LNCAP (cell line): Measurements from ENCODE around the gene CFL1.

ENCODE experiments used
- CTCF ChIP-seq: fragments of 450-650 bp; IDR thresholded peaks from 2 replicates; pipeline ENCODE4 v1.5.1; 2017; ENCODE audit warnings: mild to moderate bottlenecking

The CFL1 gene

GRCh38 chr11:65817312-65817834 lies 40.6 kb downstream of the CFL1 start:
- TF ChIP-seq CTCF = no peak

GRCh38 chr11:65816696-65817095 lies 41.3 kb downstream of the CFL1 start:
- no peak for TF ChIP-seq CTCF

GRCh38 chr11:65814986-65815565 lies 42.9 kb downstream of the CFL1 start:
- TF ChIP-seq CTCF = no peak

- TF ChIP-seq CTCF = no peak
Measured at GRCh38 chr11:65814131-65814985, 43.6 kb downstream of the CFL1 start.

GRCh38 chr11:65811764-65812475 lies 46.1 kb downstream of the CFL1 start:
- TF ChIP-seq CTCF = no peak

GRCh38 chr11:65810046-65810868 lies 47.7 kb downstream of the CFL1 start:
- no peak for TF ChIP-seq CTCF

- TF ChIP-seq CTCF = no peak
Measured at GRCh38 chr11:65809496-65809895, 48.5 kb downstream of the CFL1 start.
